ENCODE measurements around the gene ARL6.

Gene ARL6

DNA sequence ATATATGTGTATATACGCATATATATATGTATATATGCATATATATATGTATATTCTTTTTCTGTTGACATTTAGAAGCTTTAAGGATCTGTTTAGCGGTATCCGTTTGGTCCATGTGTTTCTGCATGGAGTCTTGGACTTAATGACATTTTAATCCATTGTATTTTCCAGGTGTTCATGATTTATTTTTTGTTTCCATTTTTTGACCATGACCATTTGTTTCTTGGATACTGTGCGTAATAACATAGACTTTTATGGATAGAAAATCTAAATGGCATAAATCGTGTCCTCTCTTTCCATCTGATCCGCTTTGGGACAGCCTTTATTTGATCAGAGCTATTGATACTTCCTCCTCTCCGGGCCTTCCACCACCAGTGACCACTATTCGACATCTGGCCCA, 76.7 kb downstream of the ARL6 start:
- Histone ChIP-seq H3K27me3 (ENCODE audit: control insufficient read depth, insufficient read depth, low read length) (no peaks in the 10 kb centered on the region), H3K36me3 (ENCODE audit: control insufficient read depth, low read depth, low read length) (no peaks in the 10 kb centered on the region), H3K4me3 (ENCODE audit: low read length) (no peak overlapping the region)

GRCh38 chr3:97841956-97842355, 77.4 kb downstream of the ARL6 start:
- no peak overlapping the region for H3K9ac ChIP-seq (ENCODE audit: low read length)
- no peaks in the 10 kb centered on the region for H3K36me3 ChIP-seq (ENCODE audit: control insufficient read depth, low read depth, low read length)
- no peak overlapping the region for H3K4me3 ChIP-seq (ENCODE audit: low read length)
- H3K9me3 ChIP-seq (ENCODE audit: control insufficient read depth, low read depth, low read length) = no peaks in the 10 kb centered on the region
- H3K27ac ChIP-seq (ENCODE audit: low read length) = no peak overlapping the region
- H3K4me1 ChIP-seq (ENCODE audit: control insufficient read depth, low read depth, low read length) = no peaks in the 10 kb centered on the region
- no peaks in the 10 kb centered on the region for H3K27me3 ChIP-seq (ENCODE audit: control insufficient read depth, insufficient read depth, low read length)

More for the DNA sequence above, 76.7 kb downstream of the ARL6 start:
- H3K27ac ChIP-seq (ENCODE audit: low read length) = no peak overlapping the region
- no peak overlapping the region for H3K9ac ChIP-seq (ENCODE audit: low read length)
- H3K9me3 ChIP-seq (ENCODE audit: control insufficient read depth, low read depth, low read length) = no peaks in the 10 kb centered on the region
- H3K4me1 ChIP-seq (ENCODE audit: control insufficient read depth, low read depth, low read length) = no peaks in the 10 kb centered on the region

GRCh38 chr3:97848779-97849178, 84.2 kb downstream of the ARL6 start:
- H3K9ac ChIP-seq (ENCODE audit: low read length) = no peak overlapping the region
- no peaks in the 10 kb centered on the region for H3K4me1 ChIP-seq (ENCODE audit: control insufficient read depth, low read depth, low read length)

More at GRCh38 chr3:97848779-97849178, 84.2 kb downstream of the ARL6 start:
- Histone ChIP-seq H3K9me3 (ENCODE audit: control insufficient read depth, low read depth, low read length) (peaks cover 4% of the 10 kb centered on the region), H3K27ac (ENCODE audit: low read length) (no peak overlapping the region), H3K36me3 (ENCODE audit: control insufficient read depth, low read depth, low read length) (no peaks in the 10 kb centered on the region), H3K4me3 (ENCODE audit: low read length) (no peak overlapping the region), H3K27me3 (ENCODE audit: control insufficient read depth, insufficient read depth, low read length) (no peaks in the 10 kb centered on the region)
